Measurements from ENCODE around the gene PABPC1L.
"Not testable (repeated sequence)": the region's sequence is repeated elsewhere in the genome, so short reads cannot be mapped to it uniquely, and the experiment has no call there.

PABPC1L gene

DNA sequence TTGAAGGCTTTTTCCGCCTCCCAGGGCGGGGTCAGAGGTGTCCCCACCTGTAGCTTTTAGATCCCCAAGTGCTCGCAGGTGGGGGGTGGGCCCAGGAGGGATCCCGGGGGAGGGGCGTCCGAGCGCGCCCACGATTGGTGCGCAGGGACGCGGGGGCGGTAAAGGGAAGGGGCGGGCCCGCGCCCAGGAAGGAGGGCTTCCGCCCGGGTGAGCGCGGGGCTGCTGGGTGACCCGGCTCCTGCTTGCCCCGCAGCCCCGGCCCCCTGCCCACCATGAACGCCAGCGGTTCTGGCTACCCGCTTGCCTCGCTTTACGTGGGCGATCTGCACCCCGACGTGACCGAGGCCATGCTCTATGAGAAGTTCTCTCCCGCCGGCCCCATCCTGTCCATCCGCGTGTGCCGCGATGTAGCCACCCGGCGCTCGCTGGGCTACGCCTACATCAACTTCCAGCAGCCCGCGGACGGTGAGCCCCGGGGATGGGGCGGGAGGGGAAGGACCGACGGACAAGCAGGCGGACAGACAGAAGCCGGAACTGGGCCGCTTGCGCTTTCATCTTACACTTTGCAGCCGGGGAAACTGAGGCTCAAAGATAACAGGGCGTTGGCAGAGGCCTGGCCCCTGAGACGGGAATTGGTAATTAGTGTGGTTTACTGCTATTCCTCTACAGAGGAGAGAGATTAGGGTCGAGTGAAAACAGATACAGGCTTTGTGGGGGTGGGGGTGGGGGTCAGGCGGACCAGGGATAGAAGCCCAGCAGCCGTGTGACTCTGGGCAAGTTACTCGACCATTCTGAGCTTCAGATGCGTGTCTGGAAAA lies at the start of gene PABPC1L:
Gene PABPC1L, plus strand, starts transcription at position 189 of the 818 bp plus-strand sequence. Its CDS starts 84 bp downstream, at position 273.
- DNase-seq (ENCODE audit: low read depth), result peak; percentile 68

DNA sequence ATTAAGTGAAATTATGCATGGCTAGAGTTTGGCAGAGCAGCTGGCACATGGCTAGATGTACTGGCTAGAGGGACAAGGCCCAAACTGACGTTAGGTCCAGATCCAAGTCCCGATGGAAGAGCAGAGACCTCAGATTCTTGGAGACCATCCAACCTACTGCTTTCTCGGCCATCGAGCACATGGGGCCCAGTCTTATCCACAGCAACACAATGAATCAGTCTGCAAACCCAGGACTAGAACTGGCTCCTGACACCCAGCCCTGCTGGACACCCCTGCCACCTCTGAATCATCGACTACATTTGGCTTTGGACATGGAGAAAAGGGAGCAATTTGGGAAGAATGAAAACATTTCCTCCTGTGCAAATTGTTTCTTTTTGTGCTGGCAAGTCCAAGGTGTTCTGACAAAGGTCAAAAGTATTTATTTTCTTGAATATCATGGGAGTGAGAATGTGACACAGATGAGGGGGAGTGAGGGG lies 48.3 kb upstream of the PABPC1L start:
- DNase-seq (ENCODE audit: low read depth), result no peak

DNA sequence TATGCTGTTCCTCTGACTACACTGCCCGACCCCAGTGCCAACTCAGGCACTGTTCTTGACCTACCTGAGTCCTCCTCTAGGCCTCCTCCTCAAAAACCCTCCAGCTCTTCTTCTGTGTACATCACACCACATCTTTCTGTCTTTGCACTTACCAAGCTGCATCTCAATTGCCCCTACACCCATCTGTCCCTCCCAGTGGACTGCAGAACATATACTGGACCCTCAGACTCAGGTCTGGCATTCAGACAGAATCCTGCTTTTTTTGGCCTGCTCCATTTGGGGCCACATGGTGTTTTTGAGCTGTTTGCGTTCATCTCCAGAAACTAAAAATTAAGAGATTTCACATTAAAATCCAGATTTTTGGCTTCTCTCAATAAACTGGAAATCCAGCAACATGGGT lies 47.6 kb upstream of the PABPC1L start:
- no peak for DNase-seq (ENCODE audit: low read depth)

DNA sequence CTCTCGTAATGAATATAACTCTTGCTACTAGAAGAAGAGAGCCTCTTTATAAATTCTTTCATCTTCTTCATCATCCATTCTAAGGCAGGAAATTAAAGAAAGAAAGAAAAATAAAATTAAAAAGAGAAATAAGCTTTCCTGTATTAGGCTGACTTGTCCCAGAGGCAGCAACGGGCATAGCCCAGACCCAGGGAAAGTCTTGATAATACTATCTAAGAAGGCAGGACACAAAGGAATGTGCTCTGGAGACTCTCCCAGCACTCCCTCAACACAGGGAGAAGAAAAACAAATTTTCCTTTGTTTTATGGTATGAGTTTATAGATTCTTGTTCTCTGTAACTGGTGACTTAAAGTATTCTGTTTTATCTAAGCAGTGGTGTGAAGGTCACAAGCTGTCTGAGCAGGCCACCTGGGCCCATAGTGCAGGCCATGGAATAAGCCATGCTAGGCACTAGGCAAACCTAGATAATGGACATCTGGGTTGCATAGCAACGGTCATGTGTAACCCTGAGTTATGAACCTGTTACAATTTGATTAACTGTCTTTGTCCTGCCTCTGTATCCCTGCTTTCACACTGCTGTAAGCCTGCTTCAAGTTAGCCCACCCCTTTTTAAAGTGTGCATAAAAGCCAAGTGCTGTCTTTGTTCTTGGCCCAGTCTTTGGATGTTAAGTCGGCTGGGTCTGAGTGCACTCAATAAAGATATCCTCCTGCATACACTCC lies 46.3 kb upstream of the PABPC1L start:
- DNase-seq (ENCODE audit: low read depth), result not testable (repeated sequence)

DNA sequence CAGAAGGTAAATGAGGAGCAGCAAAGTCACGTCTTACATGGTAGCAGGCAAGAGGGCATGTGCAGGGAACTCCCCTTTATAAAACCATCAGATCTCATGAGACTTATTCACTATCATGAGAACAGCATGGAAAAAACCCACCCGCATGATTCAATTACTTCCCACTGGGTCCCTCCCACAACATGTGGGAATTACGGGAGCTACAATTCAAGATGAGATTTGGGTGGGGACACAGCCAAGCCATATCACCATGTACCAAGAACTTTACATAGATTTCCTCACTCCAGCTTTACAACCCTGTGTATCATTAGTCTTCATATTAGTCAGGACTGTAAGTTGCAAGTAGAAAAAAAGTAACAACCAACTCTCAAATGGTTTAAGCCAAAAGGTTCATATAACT lies 45.4 kb upstream of the PABPC1L start:
- DNase-seq (ENCODE audit: low read depth), result not testable (repeated sequence)

DNA sequence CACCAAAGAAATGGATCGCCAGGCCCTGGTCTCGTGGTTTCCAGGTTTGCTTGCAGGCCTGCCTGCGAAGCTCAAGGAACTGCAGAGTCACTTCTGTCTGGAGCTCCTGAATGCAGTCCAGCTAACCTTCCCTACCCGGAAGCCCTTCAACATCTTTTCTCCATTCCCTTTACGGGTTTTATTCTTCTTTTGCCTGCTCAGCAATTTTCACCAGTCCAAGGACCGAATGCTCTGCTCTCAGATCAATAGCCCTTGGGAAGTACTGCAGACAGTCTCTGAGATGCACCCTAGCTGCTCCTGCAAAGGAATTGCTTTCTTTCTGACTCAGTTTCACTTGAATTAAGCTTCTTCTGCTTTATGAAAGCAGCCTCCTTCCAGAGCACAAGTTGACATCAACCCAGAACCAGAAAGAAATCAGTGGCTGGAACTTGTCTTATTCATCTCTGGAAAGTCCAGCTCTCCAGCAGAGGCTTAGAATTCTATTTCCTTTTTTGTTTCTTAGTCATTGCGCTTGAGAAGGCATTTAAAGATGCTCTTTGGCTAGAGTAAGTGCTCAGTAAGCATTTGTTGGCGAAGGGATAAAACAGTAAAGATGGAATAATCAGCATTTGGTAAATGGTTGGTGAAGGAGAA lies 43.0 kb upstream of the PABPC1L start:
- no peak for DNase-seq (ENCODE audit: low read depth)

DNA sequence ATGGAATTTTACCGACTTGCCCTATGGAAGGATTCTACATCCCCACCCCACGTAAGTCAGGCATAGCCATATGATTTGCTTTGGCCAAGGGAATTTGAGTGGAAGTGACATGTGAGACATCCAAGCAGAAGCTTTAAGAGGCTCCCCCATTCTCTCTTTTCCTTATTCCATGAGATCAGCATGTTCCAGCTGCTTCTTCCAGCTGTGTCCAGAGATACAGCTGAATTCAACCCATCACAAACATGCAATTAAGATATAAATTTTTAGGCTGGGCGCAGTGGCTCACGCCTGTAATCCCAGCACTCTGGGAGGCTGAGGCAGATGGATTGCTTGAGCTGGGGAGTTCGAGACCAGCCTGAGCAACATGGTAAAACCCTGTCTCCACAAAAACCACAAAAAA lies 40.4 kb upstream of the PABPC1L start:
- no peak for DNase-seq (ENCODE audit: low read depth)

DNA sequence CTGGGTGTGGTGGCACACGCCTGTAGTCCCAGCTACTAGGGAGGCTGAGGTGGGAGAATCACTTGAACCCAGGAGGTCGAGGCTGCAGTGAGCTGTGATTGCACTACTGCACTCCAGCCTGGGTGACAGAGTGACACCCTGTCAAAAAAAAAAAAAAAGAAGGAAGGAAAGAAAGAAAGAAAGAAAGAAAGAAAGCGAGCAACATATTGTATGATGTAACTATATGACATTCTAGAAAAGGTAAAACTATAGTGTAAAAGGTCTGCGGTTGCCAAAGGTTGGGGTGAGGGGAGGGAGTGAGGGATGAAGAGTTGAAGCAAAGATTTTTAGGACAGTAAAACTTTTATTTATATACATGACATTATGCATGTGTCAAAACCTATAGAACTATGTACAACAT lies 27.5 kb upstream of the PABPC1L start:
- DNase-seq (ENCODE audit: low read depth), result not testable (repeated sequence)

DNA sequence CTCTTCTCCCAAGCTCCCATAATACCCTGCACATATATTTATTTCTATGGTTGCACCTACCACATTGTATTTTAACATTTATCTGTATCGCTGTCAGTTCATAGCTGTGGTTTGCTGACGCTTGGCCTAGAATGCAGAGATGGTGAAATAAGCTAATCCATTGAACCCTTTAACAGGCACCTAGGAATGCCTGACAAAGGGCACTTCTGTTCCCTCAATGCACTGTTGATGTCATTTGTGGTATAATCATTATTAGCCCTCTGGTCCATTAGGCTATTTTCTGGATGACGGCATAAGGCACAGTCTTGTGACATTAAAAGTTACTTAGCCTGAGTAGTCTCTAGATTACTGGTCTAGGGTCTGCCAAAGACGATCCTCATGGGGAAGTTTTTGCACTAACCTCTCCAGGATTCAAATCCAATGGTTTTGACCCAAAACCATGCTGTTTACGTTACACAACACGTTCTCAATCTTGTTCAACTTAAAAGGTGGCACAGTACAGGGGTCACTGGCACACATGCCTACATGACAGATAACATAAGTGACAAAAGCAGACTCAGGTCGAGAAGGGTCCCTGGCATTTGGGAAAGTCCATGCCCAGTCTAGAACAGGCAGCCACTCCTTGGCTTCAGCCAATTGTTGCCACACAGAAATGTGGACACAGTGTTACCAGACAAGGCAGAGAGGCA lies 26.5 kb upstream of the PABPC1L start:
- DNase-seq (ENCODE audit: low read depth), result no peak

DNA sequence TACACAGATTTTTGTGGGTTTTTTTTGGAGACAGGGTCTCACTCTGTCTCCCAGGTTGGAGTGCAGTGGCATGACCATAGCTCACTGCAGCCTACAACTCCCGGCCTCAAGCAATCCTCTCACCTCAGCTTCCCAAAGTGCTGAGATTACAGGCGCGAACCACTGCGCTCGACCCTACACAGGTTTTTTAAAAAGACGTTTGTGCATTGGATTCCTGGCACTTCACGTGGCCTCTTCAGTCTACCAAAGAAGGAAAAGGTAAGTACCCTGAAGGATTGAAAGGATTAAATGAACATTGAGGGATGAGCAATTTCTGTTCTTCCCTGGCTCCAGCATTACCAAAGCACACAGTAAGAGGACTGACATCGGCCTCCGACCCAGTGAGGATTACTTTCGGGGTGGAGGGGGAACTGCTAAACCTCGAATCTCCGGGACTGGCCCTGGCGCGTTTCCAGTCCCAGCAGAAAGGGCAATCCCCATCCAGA lies 24.9 kb upstream of the PABPC1L start:
- no peak for DNase-seq (ENCODE audit: low read depth)

DNA sequence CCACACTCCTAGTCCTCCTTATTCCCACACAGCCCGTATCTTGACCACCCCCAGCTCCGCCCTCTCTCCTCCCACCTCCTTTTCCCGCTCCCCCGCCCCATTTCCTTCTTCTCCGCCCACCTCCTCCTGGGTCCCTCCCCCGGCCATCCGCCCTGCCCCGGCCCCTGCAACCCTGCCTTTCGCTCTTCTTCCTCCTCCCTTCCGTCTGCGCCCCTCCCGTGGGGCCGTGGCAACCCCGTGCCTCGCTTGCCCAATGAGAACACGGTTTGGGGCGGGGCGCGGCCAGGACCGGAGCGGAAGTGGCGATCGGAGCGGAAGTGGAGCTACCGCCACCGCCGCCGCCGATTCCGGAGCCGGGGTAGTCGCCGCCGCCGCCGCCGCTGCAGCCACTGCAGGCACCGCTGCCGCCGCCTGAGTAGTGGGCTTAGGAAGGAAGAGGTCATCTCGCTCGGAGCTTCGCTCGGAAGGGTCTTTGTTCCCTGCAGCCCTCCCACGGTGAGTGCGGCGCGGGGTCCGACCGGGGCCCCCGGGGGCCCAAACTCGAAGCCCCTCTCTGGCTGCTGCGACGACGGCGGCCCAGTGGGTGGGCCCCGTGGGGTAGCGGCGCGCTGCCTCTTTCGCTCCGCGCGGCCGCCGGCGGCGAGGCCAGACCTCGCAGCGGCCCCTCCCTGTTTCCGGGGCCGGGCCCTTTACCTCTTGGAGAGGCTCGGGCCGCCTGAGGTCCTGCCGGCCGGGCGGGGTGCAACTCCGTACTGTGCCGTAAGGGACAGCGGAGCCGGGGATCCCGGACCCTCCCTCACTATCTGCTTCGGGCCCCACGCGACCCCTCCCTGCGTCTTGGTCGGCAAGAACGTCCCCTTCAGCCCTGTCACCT lies 24.2 kb upstream of the PABPC1L start, which contains the start of gene YWHAB:
Gene YWHAB, plus strand, starts transcription at position 314 of the 874 bp plus-strand sequence. CDS start 15,829 bp downstream, outside the sequence.
- DNase-seq (ENCODE audit: low read depth), result peak; percentile 98

DNA sequence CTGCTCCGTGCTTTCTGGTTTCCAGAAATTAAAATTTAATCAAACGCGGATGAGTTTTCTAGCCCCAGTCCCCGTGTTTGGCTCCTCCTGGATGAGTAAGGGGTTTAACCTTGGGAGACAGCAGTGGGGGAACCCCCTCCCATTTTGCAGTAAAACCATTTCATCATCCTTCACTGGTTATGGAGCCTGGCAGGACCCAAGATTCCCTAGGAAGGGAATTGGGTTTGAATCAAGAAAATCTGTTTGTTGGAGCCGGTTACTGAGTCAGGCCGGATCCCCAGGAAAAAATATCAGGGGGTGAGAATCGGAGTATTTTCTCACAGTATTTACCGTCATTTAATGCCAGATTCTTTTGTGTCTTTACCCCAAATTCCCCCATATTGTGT lies 23.6 kb upstream of the PABPC1L start:
- DNase-seq (ENCODE audit: low read depth), result no peak

DNA sequence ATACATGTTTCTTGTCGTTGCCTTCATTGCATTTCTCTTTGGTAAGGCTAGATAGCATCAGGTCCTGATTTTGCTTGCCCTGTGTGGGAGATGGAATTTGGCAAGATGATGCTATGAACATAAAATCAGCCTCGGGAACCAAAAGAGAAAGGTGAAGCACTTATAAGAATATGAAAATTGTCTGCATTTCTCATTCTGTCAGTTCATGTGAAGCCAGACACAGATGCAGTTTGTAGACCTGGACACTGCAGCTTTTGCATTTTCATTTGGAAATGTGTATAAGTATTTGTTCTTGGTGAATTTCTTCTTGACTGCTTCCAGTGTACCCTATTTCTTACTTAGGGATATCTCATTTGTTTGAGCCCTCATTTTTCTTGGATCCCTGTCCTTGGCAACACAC lies 23.0 kb upstream of the PABPC1L start:
- no peak for DNase-seq (ENCODE audit: low read depth)

DNA sequence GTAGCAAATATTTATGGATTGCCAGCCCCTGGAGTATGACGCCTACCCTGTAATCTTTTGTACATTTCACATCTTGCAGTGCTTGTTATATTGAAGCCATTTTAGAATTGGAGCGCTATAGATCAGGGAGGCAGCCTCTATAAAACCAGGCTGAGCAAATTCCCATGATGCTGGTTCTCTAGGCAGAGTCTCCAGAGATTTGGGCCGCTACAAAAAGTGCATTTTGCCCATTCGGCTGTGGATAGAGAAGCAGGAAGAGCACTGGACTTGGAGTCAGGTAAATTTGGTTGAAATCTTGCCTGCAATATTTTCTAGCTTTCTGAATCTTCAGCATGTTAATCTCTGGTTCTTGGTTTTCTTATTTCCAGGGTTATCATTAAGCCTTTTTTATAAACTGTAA lies 22.4 kb upstream of the PABPC1L start:
- no peak for DNase-seq (ENCODE audit: low read depth)

DNA sequence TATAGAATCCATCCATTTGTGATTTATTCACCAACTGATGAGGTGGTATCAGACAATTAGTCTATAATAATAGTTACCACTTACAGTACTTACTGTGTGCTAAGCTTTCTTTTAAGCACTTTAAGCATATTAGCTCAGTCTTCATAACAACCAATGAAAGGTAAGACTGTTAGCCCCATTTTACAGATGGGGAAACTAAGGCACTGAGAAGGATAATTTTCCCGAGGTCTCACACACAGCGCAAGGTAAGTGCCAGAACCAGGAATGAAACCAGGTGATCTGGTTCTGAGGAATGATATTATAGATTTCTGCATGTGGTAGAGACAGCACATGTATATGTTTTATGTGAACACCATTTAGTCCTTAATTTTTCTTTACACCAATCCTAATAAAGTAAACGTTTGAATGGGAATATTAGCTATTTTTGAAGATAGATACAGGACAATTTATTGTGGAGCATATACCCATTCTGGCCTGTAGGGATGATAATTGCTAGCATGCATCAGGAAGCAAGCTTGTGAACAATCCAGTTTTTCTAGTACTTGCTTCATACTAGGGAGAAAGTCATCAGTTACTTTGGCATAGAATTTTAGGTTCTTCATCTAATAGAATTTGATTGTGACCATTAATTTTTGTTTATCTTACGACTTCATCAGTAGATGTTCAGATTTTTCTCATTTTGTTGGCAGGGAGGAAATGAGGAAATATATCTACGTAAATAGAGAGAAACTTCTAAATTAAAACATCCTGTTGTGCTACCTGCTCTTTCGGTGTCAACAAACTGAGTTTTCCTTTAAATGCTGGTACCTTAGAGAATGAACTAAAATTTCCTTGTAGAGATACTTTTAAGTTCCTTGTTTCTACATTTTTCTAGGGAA lies 21.4 kb upstream of the PABPC1L start:
- DNase-seq (ENCODE audit: low read depth), result no peak

DNA sequence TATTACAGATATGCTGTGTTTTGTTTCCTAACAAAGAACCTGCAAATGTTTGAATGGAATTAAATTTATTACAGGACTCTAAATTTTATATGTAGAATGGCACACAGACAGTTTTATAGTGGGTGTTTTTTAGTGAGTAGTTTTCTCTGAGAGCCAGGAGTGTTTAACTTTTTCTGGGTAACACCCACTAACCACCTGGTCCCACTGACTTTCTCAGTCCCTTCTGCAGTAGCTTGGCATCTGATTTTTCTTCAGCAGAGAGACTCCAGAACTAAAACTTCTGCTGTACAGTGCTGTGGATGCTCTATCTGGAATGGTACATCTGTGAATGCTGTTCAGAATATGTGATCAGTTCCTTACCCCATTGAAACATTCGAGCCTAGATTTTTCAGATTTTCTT lies 18.0 kb upstream of the PABPC1L start:
- DNase-seq (ENCODE audit: low read depth), result no peak

DNA sequence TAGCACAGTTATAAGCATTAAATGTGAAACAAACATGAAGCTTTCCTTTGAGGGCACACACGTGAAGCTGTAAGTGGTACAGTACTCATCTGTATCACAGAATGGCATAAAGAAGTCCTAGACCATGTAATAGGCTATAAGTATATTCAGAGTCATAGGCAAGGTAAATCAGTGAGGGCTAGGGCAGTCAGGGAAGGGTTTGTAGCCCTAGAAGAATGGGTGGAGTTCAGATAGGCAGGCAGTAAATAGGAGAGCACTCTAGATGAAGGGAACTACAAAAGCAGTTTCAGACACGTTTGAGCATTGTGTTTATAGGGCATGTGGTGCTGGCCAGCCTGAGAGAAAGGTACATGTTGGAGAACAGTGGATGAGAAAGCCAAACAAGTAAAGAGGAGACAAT lies 14.9 kb upstream of the PABPC1L start:
- DNase-seq (ENCODE audit: low read depth), result no peak

DNA sequence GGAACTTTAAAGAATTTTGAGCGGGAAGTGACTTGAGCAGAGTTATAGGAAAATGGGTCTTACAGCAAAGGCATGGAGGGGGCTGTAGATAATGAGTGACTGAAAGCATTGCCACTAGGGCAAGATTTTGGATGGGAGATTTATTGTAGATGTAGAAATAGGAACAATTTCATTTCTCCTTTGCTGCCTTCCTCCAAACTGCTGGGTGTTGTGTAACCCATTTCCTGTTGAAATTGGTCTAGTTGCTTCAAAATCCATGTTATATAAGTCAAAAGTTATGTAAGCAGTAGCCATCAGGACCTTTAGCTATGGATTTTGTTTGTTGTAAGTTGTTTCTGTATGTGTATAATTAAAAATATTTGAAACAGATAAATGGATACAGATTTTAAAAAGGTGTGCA lies 13.3 kb upstream of the PABPC1L start:
- no peak for DNase-seq (ENCODE audit: low read depth)

DNA sequence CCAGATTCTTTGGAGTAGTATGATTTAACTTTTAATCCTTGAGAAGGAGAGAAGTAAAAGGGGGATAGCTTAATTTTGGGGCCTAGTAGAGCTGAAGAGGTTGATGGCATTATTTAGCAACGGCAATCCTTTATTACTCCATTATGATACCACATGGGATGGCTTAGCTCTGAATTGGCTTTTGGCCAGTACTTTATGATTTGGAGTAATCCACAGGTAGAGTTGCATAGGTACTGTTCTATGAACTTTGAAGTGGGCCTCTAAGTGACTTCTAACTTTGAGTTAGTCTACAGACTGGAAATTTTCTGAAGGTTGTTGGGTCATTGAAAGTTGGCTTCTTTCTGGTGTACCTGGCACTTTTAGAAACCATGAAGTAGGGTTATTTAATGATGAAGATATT lies 12.7 kb upstream of the PABPC1L start:
- DNase-seq (ENCODE audit: low read depth), result no peak

Data from activated T-helper 9 cell treated with anti-CD3 and anti-CD28 coated beads, Interleukin-2, amount 50 U/mL, for 16 hours (primary cell).